Measurements from ENCODE around the gene AAR2. TPM values are rescaled to one million over a fixed set of nuclear protein-coding genes. Genes with fewer than 3 reads are reported as not detected.

AAR2 gene
- total RNA-seq, 1 experiment from 2014 or later = 26.1 TPM

GRCh38 chr20:36274181-36274841 lies 38.0 kb downstream of the AAR2 start:
- intact Hi-C loops (cut with micrococcal nuclease; ENCODE audit: unreplicated experiment) = no loop called here

DNA sequence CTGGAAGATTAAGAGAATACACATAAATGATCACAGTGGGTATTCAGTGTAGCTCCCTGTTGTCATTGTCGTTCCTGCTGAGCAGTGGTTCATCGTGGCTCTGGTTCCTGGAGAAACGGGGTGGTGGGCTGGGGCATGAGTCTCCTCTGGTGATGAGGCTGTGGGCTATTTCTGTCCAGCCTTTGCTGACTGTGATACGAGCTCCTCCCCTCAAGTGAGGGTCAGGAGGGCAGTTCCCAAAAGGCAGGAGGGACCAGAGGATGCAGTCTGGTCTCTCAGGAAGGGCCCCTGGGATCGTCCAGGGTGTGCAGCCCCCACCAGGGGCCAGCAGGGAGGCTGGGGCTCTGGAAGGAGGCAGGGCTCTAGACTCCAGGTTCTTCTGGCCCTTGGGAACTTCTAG lies 38.7 kb downstream of the AAR2 start:
- intact Hi-C loops (cut with micrococcal nuclease; ENCODE audit: unreplicated experiment) = no loop called here
- no TSS peak for BruUV-seq (replicated peaks)
- peaks cover 3% of the 10 kb centered on the region; the same call in 1 of the 2 replicates for H3K27me3 ChIP-seq (ENCODE audit: control insufficient read depth, insufficient read depth, low read length)
- in situ Hi-C loops (cut with HindIII; ENCODE audit: low pct_unique_long_range_greater_than_20kb, low sequenced_read_pairs) = no loop called here
- ChIA-PET POLR2A (no interaction called here), CTCF (interaction anchor here (0.6 kb wide), 1 partner anchor 119 kb away, joined by 3 read pairs; no protein-coding TSS in a partner anchor)
- no peaks in the 10 kb centered on the region for H3K36me3 ChIP-seq (ENCODE audit: control insufficient read depth, insufficient read depth, low read length)
- no peaks in the 10 kb centered on the region for H3K9me3 ChIP-seq (ENCODE audit: control insufficient read depth, insufficient read depth, low read depth, low read length)
- H3K4me3 ChIP-seq (ENCODE audit: low read depth in 2 of 2, low read length in 2 of 2) = no peak overlapping the region
- no peaks in the 10 kb centered on the region for H3K4me1 ChIP-seq (ENCODE audit: control insufficient read depth, insufficient read depth, low read length)
- H3K27ac ChIP-seq (ENCODE audit: low read length) = no peak overlapping the region
- TF ChIP-seq TCF7L2 (IDR thresholded peaks at IDR 0.05; ENCODE audit: low read depth, low read length) = no peak
- TF ChIP-seq SIN3A (IDR thresholded peaks at IDR 0.05; ENCODE audit: borderline replicate concordance, insufficient read depth, low read depth, low read length) = no peak
- TF ChIP-seq, protein P1, sequence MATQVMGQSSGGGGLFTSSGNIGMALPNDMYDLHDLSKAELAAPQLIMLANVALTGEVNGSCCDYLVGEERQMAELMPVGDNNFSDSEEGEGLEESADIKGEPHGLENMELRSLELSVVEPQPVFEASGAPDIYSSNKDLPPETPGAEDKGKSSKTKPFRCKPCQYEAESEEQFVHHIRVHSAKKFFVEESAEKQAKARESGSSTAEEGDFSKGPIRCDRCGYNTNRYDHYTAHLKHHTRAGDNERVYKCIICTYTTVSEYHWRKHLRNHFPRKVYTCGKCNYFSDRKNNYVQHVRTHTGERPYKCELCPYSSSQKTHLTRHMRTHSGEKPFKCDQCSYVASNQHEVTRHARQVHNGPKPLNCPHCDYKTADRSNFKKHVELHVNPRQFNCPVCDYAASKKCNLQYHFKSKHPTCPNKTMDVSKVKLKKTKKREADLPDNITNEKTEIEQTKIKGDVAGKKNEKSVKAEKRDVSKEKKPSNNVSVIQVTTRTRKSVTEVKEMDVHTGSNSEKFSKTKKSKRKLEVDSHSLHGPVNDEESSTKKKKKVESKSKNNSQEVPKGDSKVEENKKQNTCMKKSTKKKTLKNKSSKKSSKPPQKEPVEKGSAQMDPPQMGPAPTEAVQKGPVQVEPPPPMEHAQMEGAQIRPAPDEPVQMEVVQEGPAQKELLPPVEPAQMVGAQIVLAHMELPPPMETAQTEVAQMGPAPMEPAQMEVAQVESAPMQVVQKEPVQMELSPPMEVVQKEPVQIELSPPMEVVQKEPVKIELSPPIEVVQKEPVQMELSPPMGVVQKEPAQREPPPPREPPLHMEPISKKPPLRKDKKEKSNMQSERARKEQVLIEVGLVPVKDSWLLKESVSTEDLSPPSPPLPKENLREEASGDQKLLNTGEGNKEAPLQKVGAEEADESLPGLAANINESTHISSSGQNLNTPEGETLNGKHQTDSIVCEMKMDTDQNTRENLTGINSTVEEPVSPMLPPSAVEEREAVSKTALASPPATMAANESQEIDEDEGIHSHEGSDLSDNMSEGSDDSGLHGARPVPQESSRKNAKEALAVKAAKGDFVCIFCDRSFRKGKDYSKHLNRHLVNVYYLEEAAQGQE (IDR thresholded peaks at IDR 0.05; ENCODE audit: insufficient read depth in 1 of 2, low read depth in 2 of 2, low read length in 1 of 2) = no peak
- TF ChIP-seq POLR2AphosphoS5 (IDR thresholded peaks at IDR 0.05; ENCODE audit: low read depth, low read length) = no peak
- TF ChIP-seq, protein P2, sequence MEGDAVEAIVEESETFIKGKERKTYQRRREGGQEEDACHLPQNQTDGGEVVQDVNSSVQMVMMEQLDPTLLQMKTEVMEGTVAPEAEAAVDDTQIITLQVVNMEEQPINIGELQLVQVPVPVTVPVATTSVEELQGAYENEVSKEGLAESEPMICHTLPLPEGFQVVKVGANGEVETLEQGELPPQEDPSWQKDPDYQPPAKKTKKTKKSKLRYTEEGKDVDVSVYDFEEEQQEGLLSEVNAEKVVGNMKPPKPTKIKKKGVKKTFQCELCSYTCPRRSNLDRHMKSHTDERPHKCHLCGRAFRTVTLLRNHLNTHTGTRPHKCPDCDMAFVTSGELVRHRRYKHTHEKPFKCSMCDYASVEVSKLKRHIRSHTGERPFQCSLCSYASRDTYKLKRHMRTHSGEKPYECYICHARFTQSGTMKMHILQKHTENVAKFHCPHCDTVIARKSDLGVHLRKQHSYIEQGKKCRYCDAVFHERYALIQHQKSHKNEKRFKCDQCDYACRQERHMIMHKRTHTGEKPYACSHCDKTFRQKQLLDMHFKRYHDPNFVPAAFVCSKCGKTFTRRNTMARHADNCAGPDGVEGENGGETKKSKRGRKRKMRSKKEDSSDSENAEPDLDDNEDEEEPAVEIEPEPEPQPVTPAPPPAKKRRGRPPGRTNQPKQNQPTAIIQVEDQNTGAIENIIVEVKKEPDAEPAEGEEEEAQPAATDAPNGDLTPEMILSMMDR (IDR thresholded peaks at IDR 0.05) = no peak
- DNase-seq (ENCODE audit: low read depth, low spot score) (no peak), ATAC-seq (no peak)

More at GRCh38 chr20:36274181-36274841, 38.0 kb downstream of the AAR2 start:
- Histone ChIP-seq H3K36me3 (ENCODE audit: control insufficient read depth, insufficient read depth, low read length) (no peaks in the 10 kb centered on the region), H3K27me3 (ENCODE audit: control insufficient read depth, insufficient read depth, low read length) (peaks cover 3% of the 10 kb centered on the region; the same call in 1 of the 2 replicates), H3K4me3 (ENCODE audit: low read depth in 2 of 2, low read length in 2 of 2) (no peak overlapping the region), H3K4me1 (ENCODE audit: control insufficient read depth, insufficient read depth, low read length) (no peaks in the 10 kb centered on the region), H3K9me3 (ENCODE audit: control insufficient read depth, insufficient read depth, low read depth, low read length) (no peaks in the 10 kb centered on the region), H3K27ac (ENCODE audit: low read length) (no peak overlapping the region)
- in situ Hi-C loops (cut with HindIII; ENCODE audit: low pct_unique_long_range_greater_than_20kb, low sequenced_read_pairs) = no loop called here
- ChIA-PET CTCF (interaction anchor here (0.6 to 1.6 kb wide), 4 partner anchors 118 to 165 kb away, joined by 3 to 21 read pairs (median 8); no protein-coding TSS in a partner anchor), POLR2A (no interaction called here)
- TF ChIP-seq TCF7L2 (IDR thresholded peaks at IDR 0.05; ENCODE audit: low read depth, low read length) (no peak), SIN3A (IDR thresholded peaks at IDR 0.05; ENCODE audit: borderline replicate concordance, insufficient read depth, low read depth, low read length) (no peak), POLR2AphosphoS5 (IDR thresholded peaks at IDR 0.05; ENCODE audit: low read depth, low read length) (no peak)
- TF ChIP-seq, protein P2 (IDR thresholded peaks at IDR 0.05) = no peak
- TF ChIP-seq, protein P1 (IDR thresholded peaks at IDR 0.05; ENCODE audit: insufficient read depth in 1 of 2, low read depth in 2 of 2, low read length in 1 of 2) = no peak
- DNase-seq (ENCODE audit: low read depth, low spot score) = no peak
- no peak for ATAC-seq
- no TSS peak for BruUV-seq (replicated peaks)

Measured in Panc1 (cell line).